ENCODE results near the gene SOSTDC1.

SOSTDC1 gene

GRCh38 chr7:16479591-16479990, 14.1 kb upstream of the SOSTDC1 start:
- no peak for DNase-seq (ENCODE audit: low read depth)

GRCh38 chr7:16479161-16479560, 13.6 kb upstream of the SOSTDC1 start:
- no peak overlapping the region for H3K4me3 ChIP-seq (ENCODE audit: low read depth, low read length)
- DNase-seq (ENCODE audit: low read depth), result no peak
- TF ChIP-seq MAX (IDR thresholded peaks at IDR 0.05; ENCODE audit: low read depth, low read length) (no peak), POLR2A (IDR thresholded peaks at IDR 0.05; ENCODE audit: extremely low read depth, insufficient read length) (no peak), MYC (IDR thresholded peaks at IDR 0.05; ENCODE audit: low read depth, low read length) (no peak), CTCF (IDR thresholded peaks at IDR 0.05; ENCODE audit: low read depth, low read length) (no peak)

More at GRCh38 chr7:16479591-16479990, 14.1 kb upstream of the SOSTDC1 start:
- no peak overlapping the region for H3K4me3 ChIP-seq (ENCODE audit: low read depth, low read length)
- TF ChIP-seq MYC (IDR thresholded peaks at IDR 0.05; ENCODE audit: low read depth, low read length) (no peak), MAX (IDR thresholded peaks at IDR 0.05; ENCODE audit: low read depth, low read length) (no peak), POLR2A (IDR thresholded peaks at IDR 0.05; ENCODE audit: extremely low read depth, insufficient read length) (no peak), CTCF (IDR thresholded peaks at IDR 0.05; ENCODE audit: low read depth, low read length) (no peak)

- no peak for DNase-seq (ENCODE audit: low read depth)
- H3K4me3 ChIP-seq (ENCODE audit: low read depth, low read length), result no peak overlapping the region
- no peak for TF ChIP-seq MYC (IDR thresholded peaks at IDR 0.05; ENCODE audit: low read depth, low read length)
- no peak for TF ChIP-seq MAX (IDR thresholded peaks at IDR 0.05; ENCODE audit: low read depth, low read length)
These were observed 6.4 kb upstream of the SOSTDC1 start for GRCh38 chr7:16471933-16472332.

- H3K4me3 ChIP-seq (ENCODE audit: low read depth, low read length), result no peak overlapping the region
These were observed 1.4 kb downstream of the SOSTDC1 start for GRCh38 chr7:16463949-16464715.

GRCh38 chr7:16463520-16463919, 2.0 kb downstream of the SOSTDC1 start:
- H3K4me3 ChIP-seq (ENCODE audit: low read depth, low read length), result no peak overlapping the region
- DNase-seq (ENCODE audit: low read depth), result no peak
- no peak for TF ChIP-seq MAX (IDR thresholded peaks at IDR 0.05; ENCODE audit: low read depth, low read length)
- no peak for TF ChIP-seq POLR2A (IDR thresholded peaks at IDR 0.05; ENCODE audit: extremely low read depth, insufficient read length)
- TF ChIP-seq CTCF (IDR thresholded peaks at IDR 0.05; ENCODE audit: low read depth, low read length), result no peak
- TF ChIP-seq MYC (IDR thresholded peaks at IDR 0.05; ENCODE audit: low read depth, low read length), result no peak

More at GRCh38 chr7:16463949-16464715, 1.4 kb downstream of the SOSTDC1 start:
- DNase-seq (ENCODE audit: low read depth), result no peak
- no peak for TF ChIP-seq POLR2A (IDR thresholded peaks at IDR 0.05; ENCODE audit: extremely low read depth, insufficient read length)
- TF ChIP-seq MAX (IDR thresholded peaks at IDR 0.05; ENCODE audit: low read depth, low read length), result no peak
- no peak for TF ChIP-seq CTCF (IDR thresholded peaks at IDR 0.05; ENCODE audit: low read depth, low read length)
- no peak for TF ChIP-seq MYC (IDR thresholded peaks at IDR 0.05; ENCODE audit: low read depth, low read length)

GRCh38 chr7:16462431-16462889, 3.1 kb downstream of the SOSTDC1 start:
- DNase-seq (ENCODE audit: low read depth), result no peak
- no peak overlapping the region for H3K4me3 ChIP-seq (ENCODE audit: low read depth, low read length)
- TF ChIP-seq CTCF (IDR thresholded peaks at IDR 0.05; ENCODE audit: low read depth, low read length), result no peak
- TF ChIP-seq POLR2A (IDR thresholded peaks at IDR 0.05; ENCODE audit: extremely low read depth, insufficient read length), result no peak
- no peak for TF ChIP-seq MYC (IDR thresholded peaks at IDR 0.05; ENCODE audit: low read depth, low read length)

Data from NB4 (cell line).